Stimulated activated CD8-positive, alpha-beta memory T cell treated with anti-CD3 and anti-CD28 coated beads, Interleukin-4, amount 100 ng/mL, for 4 hours (primary cell): Measurements from ENCODE around the gene PTPRG.

Experiments used
- DNase-seq, 2 donors: peaks; one replicate each; pipeline ENCODE4 v3.0.0-alpha.2; 2020; ENCODE audit warnings: low read depth in 2 of 2, low spot score in 1 of 2

PTPRG gene

GRCh38 chr3:62095080-62095479 lies 533.7 kb downstream of the PTPRG start:
- DNase-seq: no peak

- DNase-seq: no peak
Measured at GRCh38 chr3:62095756-62096155, 534.4 kb downstream of the PTPRG start.

- DNase-seq: no peak
Measured at GRCh38 chr3:62096521-62096920, 535.1 kb downstream of the PTPRG start.

- DNase-seq: no peak
Measured at GRCh38 chr3:62097121-62097520, 535.8 kb downstream of the PTPRG start.

- DNase-seq: no peak
Measured at GRCh38 chr3:62098646-62099365, 537.4 kb downstream of the PTPRG start.

GRCh38 chr3:62100282-62100989 lies 539.1 kb downstream of the PTPRG start:
- no peak for DNase-seq

- DNase-seq: no peak
Measured at GRCh38 chr3:62101488-62101887, 540.1 kb downstream of the PTPRG start.

- DNase-seq: no peak
Measured at GRCh38 chr3:62103531-62103930, 542.2 kb downstream of the PTPRG start.

GRCh38 chr3:62109534-62109933 lies 548.2 kb downstream of the PTPRG start:
- DNase-seq: no peak

- no peak for DNase-seq
Measured at GRCh38 chr3:62110443-62111225, 549.3 kb downstream of the PTPRG start.

GRCh38 chr3:62113092-62113491 lies 551.7 kb downstream of the PTPRG start:
- DNase-seq: no peak

GRCh38 chr3:62114763-62115162 lies 553.4 kb downstream of the PTPRG start:
- DNase-seq: no peak

- no peak for DNase-seq
Measured at GRCh38 chr3:62117903-62118548, 556.7 kb downstream of the PTPRG start.

- DNase-seq: no peak
Measured at GRCh38 chr3:62119139-62119538, 557.8 kb downstream of the PTPRG start.

GRCh38 chr3:62122819-62123218 lies 561.4 kb downstream of the PTPRG start:
- DNase-seq: no peak

- no peak for DNase-seq
Measured at GRCh38 chr3:62125380-62125779, 564.0 kb downstream of the PTPRG start.

- no peak for DNase-seq
Measured at GRCh38 chr3:62127116-62127515, 565.7 kb downstream of the PTPRG start.

- DNase-seq: no peak
Measured at GRCh38 chr3:62128051-62128450, 566.7 kb downstream of the PTPRG start.

- no peak for DNase-seq
Measured at GRCh38 chr3:62128681-62129080, 567.3 kb downstream of the PTPRG start.

GRCh38 chr3:62131050-62131449 lies 569.7 kb downstream of the PTPRG start:
- DNase-seq: no peak

- no peak for DNase-seq
Measured at GRCh38 chr3:62131620-62132019, 570.2 kb downstream of the PTPRG start.
